Measurements from ENCODE around the gene FBXW11.

GRCh38 chr5:171961117-171961516 is 45.3 kb downstream of the FBXW11 start:
- TF ChIP-seq POLR2A (IDR thresholded peaks at IDR 0.05) = no peak
- no peak for TF ChIP-seq CTCF (IDR thresholded peaks at IDR 0.05)

Data from adrenal gland (tissue), 5 donors.